GM20000 (cell line): ENCODE measurements around the gene CWC22.
"Not testable (repeated sequence)": the region's sequence is repeated elsewhere in the genome, so short reads cannot be mapped to it uniquely, and the experiment has no call there.

ENCODE experiments used
- DNase-seq: peaks from one replicate; pipeline ENCODE4 v3.0.0; 2012; ENCODE audit warnings: low spot score
- CTCF ChIP-seq: IDR thresholded peaks from 2 replicates; pipeline ENCODE4 v1.5.1; 2012; ENCODE audit warnings: mild to moderate bottlenecking, control low read depth; ENCODE audit errors: extremely low read depth, missing control alignments

CWC22 gene

GRCh38 chr2:180006781-180007579 lies at the start of gene CWC22:
Gene CWC22, minus strand, starts transcription at chr2:180007297. Its CDS starts 13,956 bp downstream, at chr2:179993341.
- TF ChIP-seq CTCF = no peak
- DNase-seq = peak; percentile 65

- no peak for DNase-seq
- TF ChIP-seq CTCF = no peak
These were observed 49.4 kb upstream of the CWC22 start for GRCh38 chr2:180056367-180057118.

- DNase-seq = not testable (repeated sequence)
These were observed 47.5 kb upstream of the CWC22 start for GRCh38 chr2:180054576-180054975.

DNA sequence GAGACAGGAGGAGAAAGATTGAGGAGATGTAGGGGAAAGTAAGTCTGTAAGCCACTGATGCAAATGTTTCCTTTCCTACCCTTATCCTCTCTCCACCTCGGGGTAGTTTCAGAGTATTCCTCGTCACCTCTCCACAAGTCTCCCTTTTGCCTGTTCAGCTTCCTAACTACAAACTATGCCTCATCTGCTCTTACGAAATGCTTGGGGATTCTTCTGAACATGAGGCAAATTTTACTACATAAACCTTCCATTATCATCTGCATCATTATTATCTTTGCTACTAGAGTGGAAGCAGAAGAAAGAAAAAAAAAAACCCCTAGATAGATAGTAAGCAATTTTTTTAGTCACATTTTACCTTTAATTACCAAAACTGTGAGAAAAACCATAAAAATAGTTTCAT lies 43.1 kb upstream of the CWC22 start:
- DNase-seq = no peak
- no peak for TF ChIP-seq CTCF

- DNase-seq = no peak
- no peak for TF ChIP-seq CTCF
These were observed 41.2 kb upstream of the CWC22 start for GRCh38 chr2:180048251-180048650.

DNA sequence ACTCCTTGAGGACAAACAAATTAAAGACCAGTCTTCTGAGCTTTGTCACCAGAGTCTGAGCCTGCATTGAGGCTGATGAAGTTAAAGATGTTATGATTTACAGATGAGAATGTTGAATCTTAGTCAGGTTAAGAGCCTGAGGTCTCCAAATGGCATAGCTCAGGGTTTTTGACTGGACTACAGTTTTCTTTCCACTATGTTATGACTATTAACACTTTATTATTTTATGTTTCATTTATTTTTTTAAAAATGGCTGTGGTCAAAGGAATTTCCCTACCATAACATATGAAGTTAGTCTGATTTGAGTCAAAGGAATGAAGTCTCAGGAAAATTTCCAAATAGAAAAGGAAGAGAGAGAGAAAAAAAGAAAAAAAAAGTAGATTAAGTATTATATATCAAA lies 39.7 kb upstream of the CWC22 start:
- TF ChIP-seq CTCF = no peak
- DNase-seq = no peak

GRCh38 chr2:180046202-180046601 lies 39.1 kb upstream of the CWC22 start:
- TF ChIP-seq CTCF = no peak
- no peak for DNase-seq
